WTC11 (cell line): ENCODE measurements around the gene SELENOV. TPM values are rescaled to one million over a fixed set of nuclear protein-coding genes. Genes with fewer than 3 reads are reported as not detected.

Source experiments
- AFF4 ChIP-seq: sonication (generic); formaldehyde crosslinking; IDR thresholded peaks from 2 replicates; pipeline ENCODE4 v1.8.1; 2023; ENCODE audit warnings: mild to moderate bottlenecking, missing genetic modification reagents, borderline replicate concordance
- ATF3 ChIP-seq: sonication (generic); formaldehyde crosslinking; conservative IDR thresholded peaks from 2 replicates; pipeline ENCODE4 v1.8.1; 2022; ENCODE audit warnings: mild to moderate bottlenecking, missing genetic modification reagents
- ETV6 ChIP-seq: sonication (generic); formaldehyde crosslinking; IDR thresholded peaks from 2 replicates; pipeline ENCODE4 v1.8.1; 2022; ENCODE audit warnings: mild to moderate bottlenecking, missing genetic modification reagents
- FOXK1 ChIP-seq: sonication (generic); formaldehyde crosslinking; IDR thresholded peaks from 2 replicates; pipeline ENCODE4 v1.8.0; 2022; ENCODE audit warnings: mild to moderate bottlenecking, moderate library complexity, missing genetic modification reagents
- GABPB1 ChIP-seq: sonication (generic); formaldehyde crosslinking; IDR thresholded peaks from 2 replicates; pipeline ENCODE4 v1.8.1; 2023; ENCODE audit warnings: mild to moderate bottlenecking, missing genetic modification reagents
- HMGXB4 ChIP-seq: sonication (generic); formaldehyde crosslinking; IDR thresholded peaks from 2 replicates; pipeline ENCODE4 v1.8.1; 2023; ENCODE audit warnings: mild to moderate bottlenecking, moderate library complexity, missing genetic modification reagents
- KAT7 ChIP-seq: sonication (generic); formaldehyde crosslinking; IDR thresholded peaks from 2 replicates; pipeline ENCODE4 v1.8.1; 2023; ENCODE audit warnings: missing genetic modification reagents, mild to moderate bottlenecking, borderline replicate concordance
- MAX ChIP-seq: sonication (generic); formaldehyde crosslinking; IDR thresholded peaks from 2 replicates; pipeline ENCODE4 v1.8.0; 2022; ENCODE audit warnings: mild to moderate bottlenecking, missing genetic modification reagents
- MLX ChIP-seq: sonication (generic); formaldehyde crosslinking; IDR thresholded peaks from 2 replicates; pipeline ENCODE4 v1.8.1; 2023; ENCODE audit warnings: mild to moderate bottlenecking, missing genetic modification reagents, moderate library complexity
- NFE2L1 ChIP-seq: sonication (generic); formaldehyde crosslinking; IDR thresholded peaks from 2 replicates; pipeline ENCODE4 v1.8.1; 2023; ENCODE audit warnings: missing genetic modification reagents
- PRDM15 ChIP-seq: sonication (generic); formaldehyde crosslinking; IDR thresholded peaks from 2 replicates; pipeline ENCODE4 v1.8.0; 2022; ENCODE audit warnings: missing genetic modification reagents
- TEAD4 ChIP-seq: sonication (generic); formaldehyde crosslinking; IDR thresholded peaks from 2 replicates; pipeline ENCODE4 v1.8.0; 2022; ENCODE audit warnings: mild to moderate bottlenecking, missing genetic modification reagents
- ZBTB21 ChIP-seq: sonication (generic); formaldehyde crosslinking; IDR thresholded peaks from 2 replicates; pipeline ENCODE4 v1.8.1; 2023; ENCODE audit warnings: mild to moderate bottlenecking, missing genetic modification reagents, borderline replicate concordance
- ZBTB43 ChIP-seq: sonication (generic); formaldehyde crosslinking; IDR thresholded peaks from 2 replicates; pipeline ENCODE4 v1.8.1; 2023; ENCODE audit warnings: mild to moderate bottlenecking, missing genetic modification reagents
- ZNF121 ChIP-seq: sonication (generic); formaldehyde crosslinking; IDR thresholded peaks from 2 replicates; pipeline ENCODE4 v1.8.0; 2023; ENCODE audit warnings: missing genetic modification reagents
- ZNF317 ChIP-seq: sonication (generic); formaldehyde crosslinking; IDR thresholded peaks from 2 replicates; pipeline ENCODE4 v1.8.1; 2023; ENCODE audit warnings: low read depth, mild to moderate bottlenecking, moderate library complexity, missing genetic modification reagents, borderline replicate concordance
- ZNF423 ChIP-seq: fragments of 250-450 bp; sonication (Bioruptor Pico); IDR thresholded peaks from 2 replicates; pipeline ENCODE4 v2.1.2; 2022; ENCODE audit warnings: mild to moderate bottlenecking, moderate library complexity
- total RNA-seq: library from RNA; stranded (reverse); gene quantifications from 3 replicates; pipeline ENCODE4 v1.2.3, GENCODE V29; 2021

SELENOV gene
- total RNA-seq, 1 experiment from 2014 or later = 12.6 TPM

- TF ChIP-seq PRDM15 (CRISPR knock-in tag) (no peak), TEAD4 (CRISPR knock-in tag) (no peak), MLX (no peak), ZNF423 (CRISPR knock-in tag) (no peak), ZNF121 (peak; percentile 9; the same call in 1 of the 2 replicates), FOXK1 (peak; percentile 31; the same call in 1 of the 2 replicates), ATF3 (CRISPR knock-in tag) (no peak), ZNF317 (CRISPR knock-in tag) (peak; percentile 57; the same call in 1 of the 2 replicates), GABPB1 (CRISPR knock-in tag) (0 out of 2 replicates have a peak, but pooled peaks have one; percentile 25), ZBTB43 (peak; percentile 53), AFF4 (CRISPR knock-in tag) (no peak), ZBTB21 (0 out of 2 replicates have a peak, but pooled peaks have one; percentile 42), ETV6 (0 out of 2 replicates have a peak, but pooled peaks have one; percentile 62), HMGXB4 (CRISPR knock-in tag) (peak; percentile 87; the same call in 1 of the 2 replicates), MAX (peak; percentile 73; the same call in 1 of the 2 replicates), NFE2L1 (CRISPR knock-in tag) (0 out of 2 replicates have a peak, but pooled peaks have one; percentile 22), KAT7 (CRISPR knock-in tag) (no peak)
These were observed 24.8 kb downstream of the SELENOV start, which contains the start of gene EID2 (continued) for GRCh38 chr19:39539518-39540332.
